ENCODE measurements around the gene CALU. TPM values are rescaled to one million over a fixed set of nuclear protein-coding genes. Genes with fewer than 3 reads are reported as not detected.

Gene CALU
- total RNA-seq = 119 and 240 TPM in 2 replicates

DNA sequence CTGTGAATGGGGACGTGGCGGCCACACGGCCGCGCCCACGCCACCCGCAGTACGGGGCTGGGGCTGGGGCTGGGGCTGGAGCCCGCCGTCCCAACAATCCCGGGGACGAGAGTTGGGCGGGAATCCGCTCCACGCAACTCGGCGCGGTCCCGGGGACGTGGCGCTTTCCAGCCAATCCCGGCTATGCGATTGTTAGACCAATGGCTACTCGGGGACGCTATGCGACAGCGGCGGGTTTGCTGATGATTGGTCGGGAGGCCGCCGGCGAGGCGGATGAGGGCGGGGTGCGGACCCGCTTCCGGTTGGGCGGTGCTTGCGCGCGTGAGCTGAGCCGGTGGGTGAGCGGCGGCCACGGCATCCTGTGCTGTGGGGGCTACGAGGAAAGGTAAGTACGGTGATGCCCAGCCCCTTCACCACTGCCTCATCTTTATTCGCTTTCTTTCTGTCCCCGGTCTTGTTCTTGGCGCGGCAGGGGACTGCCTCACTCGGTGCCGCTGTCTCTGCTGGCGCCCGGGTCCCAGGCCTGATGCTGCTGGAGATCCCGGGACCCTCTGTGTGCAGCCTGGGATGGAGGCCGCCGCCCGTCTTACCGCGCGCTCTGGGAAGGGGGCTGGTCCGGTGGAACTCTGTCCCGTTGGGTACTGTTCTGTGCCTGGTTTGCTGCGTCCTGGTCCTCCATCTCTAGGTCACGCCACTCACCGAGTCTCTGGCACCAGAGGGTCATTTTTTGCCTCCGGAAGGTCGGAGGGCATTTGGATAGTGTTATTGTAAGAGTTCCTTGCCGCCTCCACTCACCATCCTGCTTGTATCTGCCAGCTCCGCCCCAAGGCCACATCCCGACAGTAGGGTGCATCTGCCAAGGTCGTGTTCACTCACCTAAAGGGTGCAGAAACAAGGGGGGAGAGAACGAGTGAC is at the start of gene CALU:
Gene CALU, plus strand, starts transcription at position 312 of the 915 bp plus-strand sequence. CDS start 9,225 bp downstream, outside the sequence.

DNA sequence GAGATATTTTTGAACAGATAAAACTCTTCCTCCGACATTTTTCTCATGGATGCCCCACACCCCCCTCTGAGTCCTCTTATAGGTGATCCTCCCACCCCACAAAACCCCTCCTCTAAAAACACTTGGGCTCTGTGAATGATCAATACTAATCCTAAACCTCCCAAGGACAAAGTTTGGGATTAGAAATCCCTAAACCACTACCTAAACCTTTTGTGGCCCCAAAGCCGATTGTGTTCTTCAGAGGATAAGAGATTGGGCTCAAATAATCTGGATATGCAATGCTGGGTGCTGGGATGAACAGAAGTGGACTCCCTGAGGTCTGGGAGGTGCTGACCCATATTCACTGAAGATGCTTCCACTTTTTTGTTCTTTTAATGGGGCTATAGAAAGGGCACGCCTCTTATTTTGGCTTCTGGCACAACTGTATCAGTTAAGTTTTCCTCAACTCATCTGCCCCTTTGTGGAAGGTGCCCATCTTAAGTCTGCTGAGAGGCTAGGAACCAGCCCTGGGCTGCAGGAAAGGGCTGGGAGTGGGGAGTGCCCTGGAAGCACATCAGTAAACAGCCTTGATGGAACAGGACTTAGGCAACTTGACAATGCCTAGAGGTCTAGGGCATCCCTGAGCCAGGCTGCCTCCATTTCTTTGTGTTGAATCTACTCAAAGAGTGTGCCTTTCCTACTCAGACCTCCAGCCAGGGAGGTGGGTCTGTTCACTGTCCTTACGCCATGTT is 36.8 kb downstream of the CALU start, which contains the start of gene OPN1SW:
Gene OPN1SW, minus strand, starts transcription at position 51 of the 731 bp plus-strand sequence. Its CDS starts 13 bp downstream, at position 38.

DNA sequence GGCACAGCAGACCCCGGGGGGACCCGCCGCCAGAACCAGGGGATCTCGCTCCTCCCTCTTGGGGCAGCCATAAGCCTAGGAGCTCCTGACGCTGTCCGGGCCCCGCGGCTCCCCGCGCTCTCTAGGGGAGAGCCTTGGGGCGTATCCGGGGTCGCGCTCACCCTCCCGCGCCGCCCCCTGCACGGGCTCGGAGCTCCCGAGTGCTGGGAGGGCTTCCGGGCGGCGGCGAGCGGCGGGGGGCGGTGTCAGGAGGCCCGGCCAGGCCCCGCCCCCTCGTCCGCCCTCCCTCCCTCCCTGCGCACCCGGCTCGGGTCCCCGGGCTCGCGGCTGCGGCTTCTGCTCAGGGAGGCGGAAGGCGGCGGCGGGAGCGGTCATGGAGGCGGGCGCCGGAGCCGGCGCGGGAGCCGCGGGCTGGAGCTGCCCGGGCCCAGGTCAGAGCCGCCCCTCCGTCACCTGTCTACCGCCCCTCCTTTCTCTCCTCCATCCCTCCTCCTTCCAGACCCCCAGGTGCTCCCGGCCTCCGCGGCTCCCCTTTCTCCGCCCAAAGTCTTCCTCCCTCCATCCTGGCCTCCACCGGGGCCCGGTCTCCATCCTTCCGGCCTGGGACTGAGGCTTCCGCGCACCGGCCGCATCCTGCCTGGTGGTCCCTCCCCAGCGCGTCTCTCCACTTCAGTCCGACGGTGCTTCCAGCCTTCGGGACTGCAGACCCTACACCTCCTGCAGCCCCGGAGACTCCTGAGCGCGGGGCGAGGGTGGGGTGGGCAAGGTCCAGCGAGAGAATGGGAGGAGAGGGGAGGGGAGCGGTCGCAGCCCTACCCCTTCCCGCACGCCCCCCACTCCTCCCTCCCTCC is 52.2 kb downstream of the CALU start, which contains the start of gene CCDC136:
Gene CCDC136, plus strand, starts transcription at position 848 of the 851 bp plus-strand sequence. CDS start 444 bp downstream, outside the sequence.

Other genes starting within 250 kb of the CALU start
- gene GARIN1A, start 67.1 kb upstream of the CALU start, total RNA-seq = 0.13 and 0.16 TPM in 2 replicates
- not detected in 2 replicates for gene OPN1SW, start 36.4 kb downstream of the CALU start, total RNA-seq
- 1.8 and 4.9 TPM in 2 replicates for gene CCDC136, start 52.6 kb downstream of the CALU start, total RNA-seq
- 232 and 267 TPM in 2 replicates for gene FLNC, start 91.0 kb downstream of the CALU start, total RNA-seq
- 139 and 256 TPM in 2 replicates for gene ATP6V1F, start 123.5 kb downstream of the CALU start, total RNA-seq
- gene KCP, start 171.3 kb downstream of the CALU start, total RNA-seq = 0.98 and 17.7 TPM in 2 replicates
- gene IRF5, start 198.6 kb downstream of the CALU start, total RNA-seq = 5.4 and 13.3 TPM in 2 replicates

Data from mesangial cell (primary cell).